ENCODE measurements around the gene KCNMA1.

The KCNMA1 gene

GRCh38 chr10:77056650-77057049 is 581.0 kb downstream of the KCNMA1 start:
- TF ChIP-seq YY1 (IDR thresholded peaks at IDR 0.05; ENCODE audit: low read depth) (no peak), MAX (IDR thresholded peaks at IDR 0.05) (no peak), RAD21 (IDR thresholded peaks at IDR 0.05; ENCODE audit: low read depth) (no peak), TCF12 (IDR thresholded peaks at IDR 0.05; ENCODE audit: low read depth) (no peak), EP300 (IDR thresholded peaks at IDR 0.05; ENCODE audit: borderline replicate concordance) (no peak), CREB1 (IDR thresholded peaks at IDR 0.05; ENCODE audit: low read depth) (no peak), FOXM1 (IDR thresholded peaks at IDR 0.05; ENCODE audit: borderline replicate concordance, low read depth) (no peak), TEAD4 (IDR thresholded peaks at IDR 0.05) (no peak), TAF1 (IDR thresholded peaks at IDR 0.05; ENCODE audit: low read depth) (no peak), USF1 (IDR thresholded peaks at IDR 0.05) (no peak)

- TF ChIP-seq YY1 (IDR thresholded peaks at IDR 0.05; ENCODE audit: low read depth) (no peak), FOXM1 (IDR thresholded peaks at IDR 0.05; ENCODE audit: borderline replicate concordance, low read depth) (no peak), NFIC (IDR thresholded peaks at IDR 0.05) (no peak), USF1 (IDR thresholded peaks at IDR 0.05) (no peak), MAX (IDR thresholded peaks at IDR 0.05) (no peak)
These were observed 585.0 kb downstream of the KCNMA1 start for GRCh38 chr10:77052593-77052992.

GRCh38 chr10:77051837-77052236 is 585.8 kb downstream of the KCNMA1 start:
- TF ChIP-seq FOXM1 (IDR thresholded peaks at IDR 0.05; ENCODE audit: borderline replicate concordance, low read depth) (no peak), REST (IDR thresholded peaks at IDR 0.05; ENCODE audit: low read depth) (no peak), EGR1 (IDR thresholded peaks at IDR 0.05) (no peak), CEBPB (IDR thresholded peaks at IDR 0.05) (no peak), EP300 (IDR thresholded peaks at IDR 0.05; ENCODE audit: borderline replicate concordance) (no peak), TEAD4 (IDR thresholded peaks at IDR 0.05) (no peak), TCF12 (IDR thresholded peaks at IDR 0.05; ENCODE audit: low read depth) (no peak), TAF1 (IDR thresholded peaks at IDR 0.05; ENCODE audit: low read depth) (no peak), YY1 (IDR thresholded peaks at IDR 0.05; ENCODE audit: low read depth) (no peak), NFIC (IDR thresholded peaks at IDR 0.05) (no peak), MAX (IDR thresholded peaks at IDR 0.05) (no peak)

- TF ChIP-seq TCF12 (IDR thresholded peaks at IDR 0.05; ENCODE audit: low read depth) (no peak), NFIC (IDR thresholded peaks at IDR 0.05) (no peak), RAD21 (IDR thresholded peaks at IDR 0.05; ENCODE audit: low read depth) (no peak), USF1 (IDR thresholded peaks at IDR 0.05) (no peak), EGR1 (IDR thresholded peaks at IDR 0.05) (no peak), ZBTB7A (IDR thresholded peaks at IDR 0.05; ENCODE audit: low read depth) (no peak), TEAD4 (IDR thresholded peaks at IDR 0.05) (no peak)
These were observed 587.7 kb downstream of the KCNMA1 start for GRCh38 chr10:77049896-77050295.

- TF ChIP-seq RAD21 (IDR thresholded peaks at IDR 0.05; ENCODE audit: low read depth) (no peak), ZBTB7A (IDR thresholded peaks at IDR 0.05; ENCODE audit: low read depth) (no peak), EP300 (IDR thresholded peaks at IDR 0.05; ENCODE audit: borderline replicate concordance) (no peak), TEAD4 (IDR thresholded peaks at IDR 0.05) (no peak), CREB1 (IDR thresholded peaks at IDR 0.05; ENCODE audit: low read depth) (no peak), REST (IDR thresholded peaks at IDR 0.05; ENCODE audit: low read depth) (no peak), TAF1 (IDR thresholded peaks at IDR 0.05; ENCODE audit: low read depth) (no peak), MAX (IDR thresholded peaks at IDR 0.05) (no peak), CEBPB (IDR thresholded peaks at IDR 0.05) (no peak), YY1 (IDR thresholded peaks at IDR 0.05; ENCODE audit: low read depth) (no peak)
These were observed 588.5 kb downstream of the KCNMA1 start for GRCh38 chr10:77049146-77049545.

- no peak for TF ChIP-seq YY1 (IDR thresholded peaks at IDR 0.05; ENCODE audit: low read depth)
- no peak for TF ChIP-seq CEBPB (IDR thresholded peaks at IDR 0.05)
- TF ChIP-seq ZBTB7A (IDR thresholded peaks at IDR 0.05; ENCODE audit: low read depth): no peak
- TF ChIP-seq TCF12 (IDR thresholded peaks at IDR 0.05; ENCODE audit: low read depth): no peak
- no peak for TF ChIP-seq REST (IDR thresholded peaks at IDR 0.05; ENCODE audit: low read depth)
- no peak for TF ChIP-seq MAX (IDR thresholded peaks at IDR 0.05)
- no peak for TF ChIP-seq CREB1 (IDR thresholded peaks at IDR 0.05; ENCODE audit: low read depth)
- no peak for TF ChIP-seq RAD21 (IDR thresholded peaks at IDR 0.05; ENCODE audit: low read depth)
- no peak for TF ChIP-seq NFIC (IDR thresholded peaks at IDR 0.05)
- no peak for TF ChIP-seq FOXM1 (IDR thresholded peaks at IDR 0.05; ENCODE audit: borderline replicate concordance, low read depth)
- no peak for TF ChIP-seq TEAD4 (IDR thresholded peaks at IDR 0.05)
- no peak for TF ChIP-seq EGR1 (IDR thresholded peaks at IDR 0.05)
- no peak for TF ChIP-seq USF1 (IDR thresholded peaks at IDR 0.05)
- no peak for TF ChIP-seq TAF1 (IDR thresholded peaks at IDR 0.05; ENCODE audit: low read depth)
- TF ChIP-seq EP300 (IDR thresholded peaks at IDR 0.05; ENCODE audit: borderline replicate concordance): no peak
These were observed 592.5 kb downstream of the KCNMA1 start for GRCh38 chr10:77045085-77045484.

All from Ishikawa (cell line).